Breast epithelium (tissue), 3 donors: ENCODE results near the gene DHRS3.

Experiments used
- POLR2A ChIP-seq: fragments of 450-650 bp; IDR thresholded peaks from one replicate; pipeline ENCODE4 v1.6.1; 2016; ENCODE audit warnings: antibody characterized with exemption, mild to moderate bottlenecking, moderate library complexity
- POLR2AphosphoS5 ChIP-seq, 3 donors: sonication (generic); formaldehyde crosslinking; IDR thresholded peaks; one replicate each; pipeline ENCODE4 v1.6.1; 2017; ENCODE audit warnings: antibody characterized with exemption in 3 of 3
- TF ChIP-seq, protein P1 (sequence below), 3 donors: fragments of 450-650 bp; IDR thresholded peaks; one replicate each; pipeline ENCODE4 v1.5.1; 2016 to 2017; ENCODE audit warnings: antibody characterized with exemption in 3 of 3, mild to moderate bottlenecking in 3 of 3, moderate library complexity in 3 of 3

DNA sequence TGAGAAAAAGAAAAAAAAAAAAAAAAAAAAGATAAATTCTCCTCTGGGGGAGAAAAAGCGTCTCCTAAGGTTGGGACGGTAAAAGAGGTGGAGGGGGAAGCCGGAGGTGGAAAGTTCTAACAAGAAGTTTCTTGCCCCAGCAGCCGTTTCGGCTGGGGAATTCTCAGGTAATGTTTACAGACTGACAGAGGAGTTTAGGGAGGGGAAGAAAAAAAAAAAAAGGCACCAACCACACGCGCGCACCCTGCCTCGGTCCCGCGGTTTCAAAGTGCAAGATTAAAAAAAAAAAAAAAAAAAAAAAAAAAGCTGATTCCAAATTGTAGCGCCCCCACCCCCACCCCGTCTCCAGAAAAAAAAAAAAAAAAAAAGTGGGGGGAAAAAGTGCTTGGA lies 504 bp downstream of the DHRS3 start:
- TF ChIP-seq POLR2AphosphoS5 (IDR thresholded peaks at IDR 0.05) (no peak), POLR2A (no peak)
- TF ChIP-seq, protein P1, sequence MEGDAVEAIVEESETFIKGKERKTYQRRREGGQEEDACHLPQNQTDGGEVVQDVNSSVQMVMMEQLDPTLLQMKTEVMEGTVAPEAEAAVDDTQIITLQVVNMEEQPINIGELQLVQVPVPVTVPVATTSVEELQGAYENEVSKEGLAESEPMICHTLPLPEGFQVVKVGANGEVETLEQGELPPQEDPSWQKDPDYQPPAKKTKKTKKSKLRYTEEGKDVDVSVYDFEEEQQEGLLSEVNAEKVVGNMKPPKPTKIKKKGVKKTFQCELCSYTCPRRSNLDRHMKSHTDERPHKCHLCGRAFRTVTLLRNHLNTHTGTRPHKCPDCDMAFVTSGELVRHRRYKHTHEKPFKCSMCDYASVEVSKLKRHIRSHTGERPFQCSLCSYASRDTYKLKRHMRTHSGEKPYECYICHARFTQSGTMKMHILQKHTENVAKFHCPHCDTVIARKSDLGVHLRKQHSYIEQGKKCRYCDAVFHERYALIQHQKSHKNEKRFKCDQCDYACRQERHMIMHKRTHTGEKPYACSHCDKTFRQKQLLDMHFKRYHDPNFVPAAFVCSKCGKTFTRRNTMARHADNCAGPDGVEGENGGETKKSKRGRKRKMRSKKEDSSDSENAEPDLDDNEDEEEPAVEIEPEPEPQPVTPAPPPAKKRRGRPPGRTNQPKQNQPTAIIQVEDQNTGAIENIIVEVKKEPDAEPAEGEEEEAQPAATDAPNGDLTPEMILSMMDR (IDR thresholded peaks at IDR 0.05), result peak in 1 of 3 donors; percentile 8
